GM13976 (cell line): ENCODE measurements around the gene RPS16.
"Not testable (repeated sequence)": the region's sequence is repeated elsewhere in the genome, so short reads cannot be mapped to it uniquely, and the experiment has no call there.

Experiments
- DNase-seq: peaks from one replicate; pipeline ENCODE4 v3.0.0; 2012; ENCODE audit warnings: low spot score
- in situ Hi-C: fragments of 300-500 bp; cut with MboI; formaldehyde crosslinking; loops from one replicate; pipeline ENCODE4 v1.12.0; 2022; ENCODE audit warnings: low sequenced_read_pairs, mixed read lengths, inconsistent platforms; ENCODE audit not compliant: unreplicated experiment
- TF ChIP-seq, protein P1 (sequence below): IDR thresholded peaks from 2 replicates; pipeline ENCODE4 v1.5.1; 2012; ENCODE audit warnings: borderline replicate concordance, mild to moderate bottlenecking; ENCODE audit not compliant: insufficient read depth; ENCODE audit errors: extremely low read depth, missing control alignments, control extremely low read depth

RPS16 gene

DNA sequence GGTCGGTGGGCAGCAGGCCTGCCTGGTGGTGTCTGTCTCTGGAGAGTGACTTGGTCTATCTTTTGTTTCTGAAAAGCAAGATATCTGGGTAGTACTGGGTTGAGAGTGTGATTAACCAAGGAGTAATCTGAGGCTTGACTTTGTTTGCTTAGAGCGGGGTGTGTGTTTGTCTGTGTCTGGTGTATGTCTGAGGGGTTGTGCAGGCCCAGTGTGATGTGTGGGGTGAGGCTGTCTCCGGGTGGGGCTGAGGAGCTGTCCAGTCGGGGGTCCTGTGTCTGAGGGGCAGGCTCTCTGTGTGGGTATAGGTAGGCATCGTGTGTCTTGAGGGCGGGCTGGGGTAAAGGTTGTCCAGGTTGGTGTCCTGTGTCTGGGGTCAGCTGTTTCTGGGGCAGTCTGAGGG lies 33.8 kb upstream of the RPS16 start:
- TF ChIP-seq, protein P1, sequence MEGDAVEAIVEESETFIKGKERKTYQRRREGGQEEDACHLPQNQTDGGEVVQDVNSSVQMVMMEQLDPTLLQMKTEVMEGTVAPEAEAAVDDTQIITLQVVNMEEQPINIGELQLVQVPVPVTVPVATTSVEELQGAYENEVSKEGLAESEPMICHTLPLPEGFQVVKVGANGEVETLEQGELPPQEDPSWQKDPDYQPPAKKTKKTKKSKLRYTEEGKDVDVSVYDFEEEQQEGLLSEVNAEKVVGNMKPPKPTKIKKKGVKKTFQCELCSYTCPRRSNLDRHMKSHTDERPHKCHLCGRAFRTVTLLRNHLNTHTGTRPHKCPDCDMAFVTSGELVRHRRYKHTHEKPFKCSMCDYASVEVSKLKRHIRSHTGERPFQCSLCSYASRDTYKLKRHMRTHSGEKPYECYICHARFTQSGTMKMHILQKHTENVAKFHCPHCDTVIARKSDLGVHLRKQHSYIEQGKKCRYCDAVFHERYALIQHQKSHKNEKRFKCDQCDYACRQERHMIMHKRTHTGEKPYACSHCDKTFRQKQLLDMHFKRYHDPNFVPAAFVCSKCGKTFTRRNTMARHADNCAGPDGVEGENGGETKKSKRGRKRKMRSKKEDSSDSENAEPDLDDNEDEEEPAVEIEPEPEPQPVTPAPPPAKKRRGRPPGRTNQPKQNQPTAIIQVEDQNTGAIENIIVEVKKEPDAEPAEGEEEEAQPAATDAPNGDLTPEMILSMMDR = no peak
- no peak for DNase-seq
- in situ Hi-C loops = no loop called here

DNA sequence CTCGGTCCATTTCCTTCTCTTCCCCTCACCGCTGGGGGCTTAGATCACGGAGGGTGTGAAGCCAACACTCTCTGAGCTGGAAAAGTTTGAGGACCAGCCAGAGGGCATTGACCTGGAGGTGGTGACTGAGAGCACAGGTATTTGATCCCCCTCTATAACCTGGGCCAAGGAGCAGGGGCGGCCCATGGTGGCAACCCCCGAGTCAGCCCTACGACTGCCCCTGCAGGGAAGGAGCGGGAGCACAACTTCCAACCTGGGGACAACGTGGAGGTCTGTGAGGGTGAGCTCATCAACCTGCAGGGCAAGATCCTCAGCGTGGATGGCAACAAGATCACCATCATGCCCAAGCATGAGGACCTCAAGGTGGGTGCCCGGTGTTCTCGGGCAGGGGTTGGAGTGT lies 33.3 kb upstream of the RPS16 start:
- TF ChIP-seq, protein P1 = no peak
- no peak for DNase-seq
- in situ Hi-C loops = no loop called here

DNA sequence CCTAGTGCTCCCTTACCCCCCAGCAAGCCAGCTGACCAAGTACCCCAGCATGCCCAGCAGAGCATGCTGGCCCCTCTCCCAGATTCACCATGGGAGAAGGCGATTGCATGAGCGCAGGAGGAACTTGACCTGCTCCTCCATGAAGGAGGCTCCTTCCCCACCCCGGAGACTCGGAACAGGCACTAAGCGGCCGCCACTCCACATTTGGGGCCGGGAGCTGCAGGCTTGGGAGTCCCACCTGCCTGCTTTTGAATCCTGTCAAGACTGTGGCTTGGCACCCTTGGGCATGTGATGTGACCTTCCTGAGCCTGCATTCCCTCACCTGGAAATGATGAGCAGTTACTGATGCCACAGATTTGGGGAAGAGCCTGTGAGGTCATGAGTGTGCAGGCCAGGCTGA lies 32.2 kb upstream of the RPS16 start:
- in situ Hi-C loops = no loop called here
- DNase-seq = no peak
- TF ChIP-seq, protein P1 = no peak

DNA sequence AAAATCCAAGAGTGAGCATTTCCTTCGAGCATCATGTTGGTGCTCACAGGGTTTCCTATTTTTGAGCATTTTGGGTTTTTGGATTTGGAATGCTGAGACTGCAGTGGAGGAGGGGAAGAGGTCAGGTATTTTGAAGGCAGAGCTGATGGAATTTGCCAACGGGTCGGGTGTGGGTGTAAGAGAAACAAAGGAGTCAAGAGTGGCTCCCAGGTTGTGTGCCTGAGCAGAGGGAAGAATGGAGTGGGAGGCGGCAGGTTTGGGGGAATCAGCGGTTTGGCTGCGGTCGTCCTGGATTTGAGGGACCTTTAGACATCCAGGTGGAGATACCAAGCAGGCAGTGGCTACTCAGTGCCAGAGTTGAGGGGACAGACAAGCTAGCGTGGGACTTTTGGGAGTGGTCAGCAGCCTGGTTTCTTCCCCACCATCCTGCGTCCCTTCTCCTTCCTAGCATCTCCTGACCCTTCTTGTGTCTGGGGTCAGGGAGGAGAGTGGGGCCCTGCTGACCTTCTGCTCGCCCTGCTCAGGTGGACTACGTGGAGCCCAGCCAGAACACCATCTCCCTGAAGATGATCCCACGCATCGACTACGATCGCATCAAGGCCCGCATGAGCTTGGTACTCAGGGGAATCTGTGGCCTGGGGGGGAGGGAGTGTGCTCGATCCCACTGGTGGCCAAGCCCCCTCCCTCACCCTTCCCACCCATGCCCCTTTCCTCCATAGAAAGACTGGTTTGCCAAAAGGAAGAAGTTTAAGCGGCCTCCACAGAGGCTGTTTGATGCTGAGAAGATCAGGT lies 30.4 kb upstream of the RPS16 start:
- TF ChIP-seq, protein P1 = no peak
- in situ Hi-C loops = no loop called here
- no peak for DNase-seq

DNA sequence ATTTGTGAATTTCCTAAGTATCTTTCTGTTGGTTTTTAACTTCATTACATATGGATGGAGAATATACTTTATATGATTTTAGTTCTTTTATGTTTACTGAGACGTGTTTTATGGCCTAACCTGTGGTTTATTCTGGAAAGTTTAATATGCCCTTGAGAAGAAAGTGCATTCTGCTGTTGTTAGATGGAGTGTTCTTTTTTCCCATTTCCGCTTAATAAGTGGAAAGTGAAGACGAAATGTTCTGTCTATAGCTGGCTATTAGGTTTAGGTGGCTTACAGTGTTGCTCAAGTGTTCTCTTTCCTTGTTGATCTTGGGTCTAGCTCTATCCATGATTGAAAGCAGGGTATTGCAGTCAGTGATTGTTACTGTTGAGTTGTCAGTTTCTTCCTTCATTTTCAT lies 27.7 kb upstream of the RPS16 start:
- no peak for DNase-seq
- in situ Hi-C loops = no loop called here
- TF ChIP-seq, protein P1 = no peak

DNA sequence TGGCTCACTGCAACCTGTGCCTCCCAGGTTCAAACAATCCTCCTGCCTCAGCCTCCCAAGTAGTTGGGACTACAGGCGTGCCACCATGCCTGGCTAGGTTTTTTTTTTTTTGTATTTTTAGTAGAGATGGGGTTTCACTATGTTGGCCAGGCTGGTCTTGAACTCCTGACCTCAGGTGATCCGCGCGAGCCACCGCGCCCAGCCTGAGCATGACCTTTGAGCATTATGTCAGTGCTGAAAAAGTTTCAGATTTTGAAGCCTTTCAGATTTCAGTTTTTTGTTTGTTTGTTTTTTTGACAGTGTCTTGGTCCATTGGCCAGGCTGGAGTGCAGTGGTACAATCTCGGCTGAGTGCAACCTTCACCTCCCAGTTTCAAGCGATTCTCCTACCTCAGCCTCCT lies 15.5 kb upstream of the RPS16 start:
- DNase-seq, in situ Hi-C loops: not testable (repeated sequence)

DNA sequence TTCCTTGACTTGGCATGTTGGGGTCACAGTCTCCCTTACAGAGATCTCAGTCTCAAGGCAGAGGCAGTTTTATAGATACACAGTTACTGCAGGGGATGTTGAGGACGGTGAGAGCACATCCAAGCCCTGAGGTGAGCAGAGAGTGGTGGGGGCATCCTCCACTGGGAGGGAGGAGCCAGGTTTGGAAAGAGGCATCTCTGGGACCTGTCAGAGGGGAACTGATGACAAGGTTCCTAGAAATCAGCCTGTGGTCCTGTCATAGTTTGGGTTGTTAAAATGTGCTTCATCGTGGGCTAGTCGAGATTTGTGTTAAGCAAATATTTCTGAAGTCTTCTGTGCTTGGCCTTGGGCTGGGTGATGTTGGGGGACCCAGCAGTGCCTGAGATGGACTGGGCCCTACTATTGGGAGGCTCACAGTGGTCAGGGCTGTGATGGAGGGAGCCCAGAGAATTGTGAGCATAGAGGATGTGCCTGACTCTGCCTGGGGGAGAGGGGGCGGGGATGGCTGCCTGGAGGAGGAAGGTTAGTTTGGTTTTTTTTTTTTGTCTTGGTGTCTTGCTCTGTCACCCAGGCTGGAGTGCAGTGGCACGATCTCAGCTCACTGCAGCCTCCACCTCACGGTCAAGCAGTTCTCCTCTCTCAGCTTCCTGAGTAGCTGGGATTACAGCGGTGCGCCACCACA lies 13.5 kb upstream of the RPS16 start:
- no peak for DNase-seq
- TF ChIP-seq, protein P1 = no peak
- in situ Hi-C loops = no loop called here
